Measurements from ENCODE around the gene CFAP99.

- TF ChIP-seq NFIC (IDR thresholded peaks at IDR 0.05) (no peak), MAX (IDR thresholded peaks at IDR 0.05) (no peak)
Measured at GRCh38 chr4:2390146-2390545, 28.6 kb upstream of the CFAP99 start.
